Measurements from ENCODE around the gene SPR.

SPR gene

GRCh38 chr2:72915320-72915906 is 28.2 kb downstream of the SPR start:
- Histone ChIP-seq H3K9me3 (no peaks in the 10 kb centered on the region), H3K36me3 (replicated peaks) (no peaks in the 10 kb centered on the region), H3K27me3 (ENCODE audit: low read depth) (peaks cover 83% of the 10 kb centered on the region), H3K4me3 (peak overlapping the region; percentile 25), H3K4me1 (no peaks in the 10 kb centered on the region; the same call in 1 of the 2 replicates)
- in situ Hi-C loops (cut with MboI; ENCODE audit: low sequenced_read_pairs) = no loop called here
- no peak for DNase-seq (ENCODE audit: low spot score in 2 of 2)

GRCh38 chr2:72915907-72916742 is 28.9 kb downstream of the SPR start:
- DNase-seq (ENCODE audit: low spot score in 2 of 2) = peak; percentile 40 to 72
- no peaks in the 10 kb centered on the region for H3K36me3 ChIP-seq (replicated peaks)
- peak overlapping the region; percentile 25 for H3K4me3 ChIP-seq
- H3K27me3 ChIP-seq (ENCODE audit: low read depth) = peaks cover 90% of the 10 kb centered on the region
- H3K4me1 ChIP-seq = no peaks in the 10 kb centered on the region; the same call in 1 of the 2 replicates
- H3K9me3 ChIP-seq = no peaks in the 10 kb centered on the region
- in situ Hi-C loops (cut with MboI; ENCODE audit: low sequenced_read_pairs) = no loop called here

GRCh38 chr2:72916743-72917137 is 29.5 kb downstream of the SPR start:
- peaks cover 94% of the 10 kb centered on the region for H3K27me3 ChIP-seq (ENCODE audit: low read depth)
- H3K4me1 ChIP-seq = no peaks in the 10 kb centered on the region; the same call in 1 of the 2 replicates
- in situ Hi-C loops (cut with MboI; ENCODE audit: low sequenced_read_pairs) = no loop called here
- no peaks in the 10 kb centered on the region for H3K9me3 ChIP-seq
- H3K4me3 ChIP-seq = 0 out of 2 replicates have a peak overlapping the region, but pooled peaks have one; percentile 1
- H3K36me3 ChIP-seq (replicated peaks) = no peaks in the 10 kb centered on the region
- no peak for DNase-seq (ENCODE audit: low spot score in 2 of 2)

- Histone ChIP-seq H3K4me3 (peak within 1 kb of the TSS; percentile 21), H3K27me3 (ENCODE audit: low read depth) (peaks cover 94% of the 10 kb centered on the region), H3K9me3 (no peaks in the 10 kb centered on the region), H3K4me1 (no peaks in the 10 kb centered on the region; the same call in 1 of the 2 replicates), H3K36me3 (replicated peaks) (no peaks in the 10 kb centered on the region)
- in situ Hi-C loops (cut with MboI; ENCODE audit: low sequenced_read_pairs) = no loop called here
- peak; percentile 65 to 80 for DNase-seq (ENCODE audit: low spot score in 2 of 2)
These were observed 30.1 kb downstream of the SPR start, which contains the start of gene EMX1 for GRCh38 chr2:72917138-72917876. Gene EMX1 (plus strand): TSS chr2:72917519. CDS start chr2:72917853, 334 bp downstream.

- Histone ChIP-seq H3K27me3 (ENCODE audit: low read depth) (peaks cover 94% of the 10 kb centered on the region), H3K9me3 (no peaks in the 10 kb centered on the region), H3K4me3 (peak overlapping the region; percentile 21), H3K4me1 (no peaks in the 10 kb centered on the region; the same call in 1 of the 2 replicates), H3K36me3 (replicated peaks) (no peaks in the 10 kb centered on the region)
- peak in 1 of 2 experiments; percentile 33 for DNase-seq (ENCODE audit: low spot score in 2 of 2)
- in situ Hi-C loops (cut with MboI; ENCODE audit: low sequenced_read_pairs) = no loop called here
These were observed 30.8 kb downstream of the SPR start for GRCh38 chr2:72917877-72918553.

GRCh38 chr2:72919414-72920317 is 32.5 kb downstream of the SPR start:
- Histone ChIP-seq H3K27me3 (ENCODE audit: low read depth) (peaks cover 94% of the 10 kb centered on the region), H3K4me1 (no peaks in the 10 kb centered on the region; the same call in 1 of the 2 replicates), H3K9me3 (no peaks in the 10 kb centered on the region), H3K4me3 (no peak overlapping the region), H3K36me3 (replicated peaks) (no peaks in the 10 kb centered on the region)
- in situ Hi-C loops (cut with MboI; ENCODE audit: low sequenced_read_pairs) = no loop called here
- no peak for DNase-seq (ENCODE audit: low spot score in 2 of 2)

GRCh38 chr2:72920318-72921087 is 33.3 kb downstream of the SPR start:
- no peaks in the 10 kb centered on the region for H3K36me3 ChIP-seq (replicated peaks)
- peak in 1 of 2 experiments; percentile 53 for DNase-seq (ENCODE audit: low spot score in 2 of 2)
- no peaks in the 10 kb centered on the region for H3K9me3 ChIP-seq
- in situ Hi-C loops (cut with MboI; ENCODE audit: low sequenced_read_pairs) = no loop called here
- H3K4me3 ChIP-seq = peak overlapping the region; percentile 11
- H3K27me3 ChIP-seq (ENCODE audit: low read depth) = peaks cover 94% of the 10 kb centered on the region
- no peaks in the 10 kb centered on the region; the same call in 1 of the 2 replicates for H3K4me1 ChIP-seq

- in situ Hi-C loops (cut with MboI; ENCODE audit: low sequenced_read_pairs) = no loop called here
- H3K27me3 ChIP-seq (ENCODE audit: low read depth) = peaks cover 94% of the 10 kb centered on the region
These were observed 34.1 kb downstream of the SPR start for GRCh38 chr2:72921088-72921851.

GRCh38 chr2:72921853-72922252 is 34.6 kb downstream of the SPR start:
- H3K36me3 ChIP-seq (replicated peaks) = no peaks in the 10 kb centered on the region
- no peak overlapping the region for H3K4me3 ChIP-seq
- H3K9me3 ChIP-seq = no peaks in the 10 kb centered on the region
- DNase-seq (ENCODE audit: low spot score in 2 of 2) = no peak
- in situ Hi-C loops (cut with MboI; ENCODE audit: low sequenced_read_pairs) = no loop called here
- peaks cover 94% of the 10 kb centered on the region for H3K27me3 ChIP-seq (ENCODE audit: low read depth)
- H3K4me1 ChIP-seq = no peaks in the 10 kb centered on the region; the same call in 1 of the 2 replicates

More at GRCh38 chr2:72921088-72921851, 34.1 kb downstream of the SPR start:
- Histone ChIP-seq H3K36me3 (replicated peaks) (no peaks in the 10 kb centered on the region), H3K9me3 (no peaks in the 10 kb centered on the region), H3K4me1 (no peaks in the 10 kb centered on the region; the same call in 1 of the 2 replicates), H3K4me3 (no peak overlapping the region)
- DNase-seq (ENCODE audit: low spot score in 2 of 2) = no peak

GRCh38 chr2:72923833-72924352 is 36.7 kb downstream of the SPR start:
- in situ Hi-C loops (cut with MboI; ENCODE audit: low sequenced_read_pairs) = no loop called here
- Histone ChIP-seq H3K27me3 (ENCODE audit: low read depth) (peaks cover 98% of the 10 kb centered on the region), H3K9me3 (no peaks in the 10 kb centered on the region), H3K4me3 (no peak overlapping the region), H3K36me3 (replicated peaks) (no peaks in the 10 kb centered on the region), H3K4me1 (no peaks in the 10 kb centered on the region)
- no peak for DNase-seq (ENCODE audit: low spot score in 2 of 2)
